GM10847 (cell line): ENCODE measurements around the gene KRTAP7-1.

ENCODE experiments used
- POLR2A ChIP-seq: IDR thresholded peaks from 2 replicates; pipeline ENCODE4 v1.6.1; 2011; ENCODE audit not compliant: insufficient read length; ENCODE audit errors: extremely low read depth

KRTAP7-1 gene, protein sequence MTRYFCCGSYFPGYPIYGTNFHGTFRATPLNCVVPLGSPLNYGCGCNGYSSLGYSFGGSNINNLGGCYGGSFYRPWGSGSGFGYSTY

GRCh38 chr21:30829659-30830058, at the start of gene KRTAP7-1:
KRTAP7-1 (minus strand) TSS chr21:30829759; CDS start chr21:30829698, 61 bp downstream.
- no peak for TF ChIP-seq POLR2A

DNA sequence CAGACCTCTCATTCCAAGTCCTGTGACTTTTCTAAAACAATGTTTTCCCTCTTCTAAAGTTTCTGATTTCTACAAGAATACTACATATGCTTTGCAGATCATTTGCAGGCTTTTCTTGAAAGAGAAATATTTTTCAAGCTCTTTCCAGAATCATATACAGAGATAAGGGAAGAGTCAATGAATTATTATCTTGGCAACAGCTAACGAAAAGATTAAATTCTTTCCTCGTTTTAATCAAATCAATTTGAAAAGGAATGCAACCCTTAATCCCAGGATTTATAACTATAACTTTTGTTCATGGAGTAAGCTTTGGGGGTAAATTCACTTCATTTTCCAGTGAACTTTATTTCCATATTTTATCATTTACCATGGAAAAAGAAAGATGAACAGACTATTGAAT, 45.0 kb upstream of the KRTAP7-1 start:
- no peak for TF ChIP-seq POLR2A

GRCh38 chr21:30847627-30848500, 18.3 kb upstream of the KRTAP7-1 start:
- no peak for TF ChIP-seq POLR2A

DNA sequence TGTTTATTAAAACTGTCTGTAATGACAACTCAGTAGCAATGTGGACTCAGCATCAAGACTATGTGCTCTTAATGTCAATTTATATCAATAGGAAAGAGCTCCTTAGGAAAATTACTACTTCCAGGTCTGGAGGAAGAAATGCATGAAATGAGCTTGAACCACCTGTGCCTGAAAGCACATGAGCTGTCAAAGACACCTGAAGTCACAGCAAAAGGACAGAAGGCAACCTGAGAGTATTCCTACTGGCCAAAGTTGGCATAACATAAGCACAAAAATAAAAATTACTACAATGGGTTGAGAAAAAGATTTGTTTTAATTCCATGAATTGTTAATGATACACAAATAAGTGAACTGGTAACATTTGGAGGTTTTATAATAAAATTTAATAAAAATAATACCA, 13.4 kb upstream of the KRTAP7-1 start:
- TF ChIP-seq POLR2A, result no peak

DNA sequence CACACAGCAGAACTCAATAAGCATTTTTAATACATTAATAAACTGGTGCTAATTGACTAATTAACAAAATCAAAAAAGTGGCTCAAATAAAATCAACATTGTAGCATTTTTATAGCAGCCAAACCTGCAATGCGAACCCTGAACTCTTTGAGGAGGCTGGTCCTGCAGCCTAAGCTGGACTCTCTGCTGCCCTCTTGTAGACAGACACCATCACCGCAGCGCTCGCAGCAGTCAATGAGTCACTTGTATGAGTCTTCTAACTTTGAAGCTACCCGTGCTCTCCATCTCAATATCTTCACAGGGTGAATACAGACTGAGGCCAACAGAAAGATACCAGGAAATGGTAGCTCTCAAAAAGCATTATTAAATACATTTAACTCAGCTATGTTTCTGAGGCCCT, 9.7 kb upstream of the KRTAP7-1 start:
- TF ChIP-seq POLR2A, result no peak

- no peak for TF ChIP-seq POLR2A
Observed at GRCh38 chr21:30838536-30838935, 9.0 kb upstream of the KRTAP7-1 start.

DNA sequence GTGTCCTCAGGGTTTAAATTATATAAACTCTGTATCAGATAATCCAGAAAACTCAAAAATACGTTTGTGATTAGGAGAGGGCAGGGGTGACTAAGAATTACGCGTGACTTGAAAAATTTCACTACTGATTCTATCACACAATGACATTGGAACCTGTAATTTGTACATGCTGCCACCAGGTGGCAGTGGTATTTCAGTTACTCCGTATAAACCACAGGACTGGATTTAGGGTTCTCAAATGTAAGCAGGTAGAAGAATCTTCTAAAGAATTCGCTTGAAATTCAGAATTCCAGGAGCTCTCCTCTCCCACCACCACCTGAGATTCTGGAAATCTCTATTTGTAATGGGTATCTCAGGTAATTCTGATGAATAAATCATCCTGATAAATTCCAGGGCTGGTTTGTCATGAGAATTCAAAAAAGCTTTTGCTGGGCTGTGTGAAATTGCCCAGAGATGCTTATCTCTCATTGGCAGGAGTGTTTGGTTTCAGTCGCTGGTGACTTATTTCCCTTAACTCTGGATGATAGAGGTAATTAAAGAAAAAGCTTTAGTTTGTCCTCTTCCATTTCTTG, 1.7 kb upstream of the KRTAP7-1 start:
- TF ChIP-seq POLR2A, result no peak

DNA sequence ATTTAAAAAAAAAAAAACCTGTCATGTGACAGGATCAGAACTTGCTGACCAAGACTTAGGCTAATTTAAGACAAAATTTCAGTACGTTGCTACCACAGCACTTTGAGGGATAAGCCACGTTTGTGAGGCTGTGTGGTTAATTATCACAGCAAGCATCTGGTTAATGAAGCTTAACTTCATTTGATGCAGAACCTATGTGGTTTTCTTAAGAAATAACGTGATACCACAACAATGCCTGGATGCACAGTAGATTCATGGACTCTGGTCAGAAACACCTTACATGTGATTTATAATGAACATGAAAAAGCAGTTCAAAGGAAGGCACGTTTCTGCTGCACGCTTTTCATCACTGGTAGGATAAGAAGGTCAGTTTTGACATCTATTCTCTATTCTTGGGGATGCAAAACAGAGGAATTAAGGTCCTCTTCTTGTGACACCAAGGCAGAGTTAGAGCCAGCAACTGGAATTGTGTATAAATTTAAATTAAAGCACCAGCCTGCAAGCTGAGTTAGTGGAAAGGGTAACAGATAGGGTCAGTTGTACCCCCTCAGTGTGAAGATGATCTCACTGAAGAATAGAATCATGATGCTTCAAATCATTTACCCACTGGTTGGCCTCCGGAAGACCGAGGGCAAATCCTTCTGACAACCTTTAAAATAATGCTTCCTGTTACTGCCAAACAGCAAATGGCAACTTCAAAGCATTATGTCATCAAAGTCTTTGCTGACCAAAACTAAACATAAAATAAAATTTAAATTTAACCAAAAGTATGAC, 10.5 kb downstream of the KRTAP7-1 start:
- no peak for TF ChIP-seq POLR2A

DNA sequence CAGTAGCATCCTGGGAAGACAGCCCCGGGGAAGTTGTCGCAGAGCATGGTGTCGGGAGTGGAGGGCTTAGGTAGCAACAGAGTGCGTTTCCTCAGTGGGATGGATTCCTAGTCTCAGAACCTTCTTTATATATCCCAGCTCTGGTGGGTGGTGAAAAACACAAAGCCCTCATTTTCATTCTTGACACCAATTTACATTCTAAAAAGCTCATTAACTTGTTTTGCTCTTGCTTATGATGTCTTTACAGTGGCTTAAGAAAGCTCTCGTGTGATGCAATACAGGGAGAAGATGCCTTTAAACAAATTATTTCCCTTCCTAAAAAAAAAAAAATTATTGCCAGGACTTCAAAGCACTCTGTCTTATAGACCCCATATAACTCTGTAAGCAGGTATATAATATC, 16.4 kb downstream of the KRTAP7-1 start, which contains the start of gene KRTAP8-1:
Gene KRTAP8-1 (minus strand): TSS at position 101 of the 400 bp plus-strand sequence. CDS start 54 bp downstream, at position 47.
- no peak for TF ChIP-seq POLR2A

GRCh38 chr21:30800605-30801004, 29.0 kb downstream of the KRTAP7-1 start:
- no peak for TF ChIP-seq POLR2A

DNA sequence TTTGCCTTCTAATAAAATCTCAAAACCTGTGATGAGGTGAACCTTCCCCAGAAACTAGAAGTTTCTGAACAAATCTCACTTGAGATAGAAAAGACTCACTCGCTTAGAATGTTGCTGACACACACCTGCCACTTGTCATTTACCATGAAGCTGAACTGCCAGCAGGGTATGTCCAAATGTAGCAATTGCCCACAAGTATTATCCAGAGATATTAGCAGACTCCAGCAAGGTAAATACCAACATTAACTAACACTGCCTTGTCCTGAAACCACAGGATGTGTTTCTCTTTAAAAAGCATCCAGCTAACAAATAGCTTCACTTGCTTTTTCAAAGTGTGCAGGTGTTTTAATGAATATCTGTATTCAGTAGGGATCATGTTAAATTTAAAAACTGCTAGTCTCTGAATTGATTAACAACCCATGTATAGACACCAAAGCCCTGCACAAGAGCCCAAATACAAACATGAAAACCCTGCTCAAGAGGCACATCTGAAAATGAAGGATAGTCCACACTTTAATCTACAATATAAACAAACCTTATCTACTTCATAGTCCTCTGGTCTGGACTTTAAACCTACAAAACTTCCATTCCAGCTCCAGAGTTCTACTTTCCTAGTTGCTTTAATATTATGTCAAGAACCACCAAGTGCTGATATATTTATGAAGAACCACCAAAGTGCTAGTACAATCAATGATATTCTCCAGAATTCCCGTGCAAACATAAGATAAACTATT, 35.8 kb downstream of the KRTAP7-1 start:
- TF ChIP-seq POLR2A, result no peak

- no peak for TF ChIP-seq POLR2A
Observed at GRCh38 chr21:30779249-30779648, 50.3 kb downstream of the KRTAP7-1 start.
